ENCODE results near the gene TAS2R31.
"Not testable (repeated sequence)": the region's sequence is repeated elsewhere in the genome, so short reads cannot be mapped to it uniquely, and the experiment has no call there.

The TAS2R31 gene

GRCh38 chr12:11033959-11034358 lies 2.8 kb upstream of the TAS2R31 start:
- peaks cover 47% of the 10 kb centered on the region for H3K36me3 Mint-ChIP-seq (ENCODE audit: low read depth)

GRCh38 chr12:11026118-11026517 lies 5.1 kb downstream of the TAS2R31 start:
- Mint-ChIP-seq H3K27me3 (no peaks in the 10 kb centered on the region), H3K36me3 (ENCODE audit: low read depth) (peaks cover 56% of the 10 kb centered on the region), H3K4me3 (no peak overlapping the region), H3K27ac (no peak overlapping the region), H3K9me3 (peaks cover 8% of the 10 kb centered on the region), H3K4me1 (ENCODE audit: low read depth) (peaks cover 7% of the 10 kb centered on the region)

More at GRCh38 chr12:11033959-11034358, 2.8 kb upstream of the TAS2R31 start:
- not testable (repeated sequence) for H3K4me3 Mint-ChIP-seq; H3K27me3 Mint-ChIP-seq; H3K4me1 Mint-ChIP-seq (ENCODE audit: low read depth); H3K27ac Mint-ChIP-seq; H3K9me3 Mint-ChIP-seq

- Mint-ChIP-seq H3K9me3 (peaks cover 8% of the 10 kb centered on the region), H3K27ac (no peak overlapping the region), H3K36me3 (ENCODE audit: low read depth) (peaks cover 42% of the 10 kb centered on the region), H3K4me1 (ENCODE audit: low read depth) (peaks cover 7% of the 10 kb centered on the region), H3K27me3 (no peaks in the 10 kb centered on the region), H3K4me3 (no peak overlapping the region)
Measured at GRCh38 chr12:11023387-11023786, 7.8 kb downstream of the TAS2R31 start.

GRCh38 chr12:11022520-11022919 lies 8.7 kb downstream of the TAS2R31 start, which contains the start of gene TAS2R19:
Gene TAS2R19 (minus strand): TSS chr12:11022620. CDS start chr12:11022571, 49 bp downstream.
- peaks cover 36% of the 10 kb centered on the region for H3K36me3 Mint-ChIP-seq (ENCODE audit: low read depth)
- H3K27ac Mint-ChIP-seq = no peak within 1 kb of the TSS
- H3K9me3 Mint-ChIP-seq = peaks cover 8% of the 10 kb centered on the region
- peaks cover 7% of the 10 kb centered on the region for H3K4me1 Mint-ChIP-seq (ENCODE audit: low read depth)
- H3K4me3 Mint-ChIP-seq = no peak within 1 kb of the TSS
- no peaks in the 10 kb centered on the region for H3K27me3 Mint-ChIP-seq

- no peaks in the 10 kb centered on the region for H3K9me3 Mint-ChIP-seq
- peaks cover 29% of the 10 kb centered on the region for H3K36me3 Mint-ChIP-seq (ENCODE audit: low read depth)
- no peak overlapping the region for H3K4me3 Mint-ChIP-seq
- H3K27ac Mint-ChIP-seq = no peak overlapping the region
- no peaks in the 10 kb centered on the region for H3K27me3 Mint-ChIP-seq
- H3K4me1 Mint-ChIP-seq (ENCODE audit: low read depth) = peaks cover 16% of the 10 kb centered on the region
Measured at GRCh38 chr12:11016937-11017336, 14.3 kb downstream of the TAS2R31 start.

- no peaks in the 10 kb centered on the region for H3K27me3 Mint-ChIP-seq
- peaks cover 11% of the 10 kb centered on the region for H3K4me1 Mint-ChIP-seq (ENCODE audit: low read depth)
- peaks cover 24% of the 10 kb centered on the region for H3K36me3 Mint-ChIP-seq (ENCODE audit: low read depth)
- no peak overlapping the region for H3K4me3 Mint-ChIP-seq
- H3K27ac Mint-ChIP-seq = no peak overlapping the region
- no peaks in the 10 kb centered on the region for H3K9me3 Mint-ChIP-seq
Measured at GRCh38 chr12:11015775-11016430, 15.3 kb downstream of the TAS2R31 start.

GRCh38 chr12:11014234-11014633 lies 17.0 kb downstream of the TAS2R31 start:
- no peak overlapping the region for H3K4me3 Mint-ChIP-seq
- H3K27ac Mint-ChIP-seq = no peak overlapping the region
- H3K9me3 Mint-ChIP-seq = no peaks in the 10 kb centered on the region
- peaks cover 11% of the 10 kb centered on the region for H3K4me1 Mint-ChIP-seq (ENCODE audit: low read depth)
- H3K27me3 Mint-ChIP-seq = no peaks in the 10 kb centered on the region
- H3K36me3 Mint-ChIP-seq (ENCODE audit: low read depth) = peaks cover 29% of the 10 kb centered on the region

- Mint-ChIP-seq H3K27me3 (no peaks in the 10 kb centered on the region), H3K4me1 (ENCODE audit: low read depth) (no peaks in the 10 kb centered on the region), H3K4me3 (no peak overlapping the region), H3K9me3 (no peaks in the 10 kb centered on the region), H3K36me3 (ENCODE audit: low read depth) (peaks cover 14% of the 10 kb centered on the region), H3K27ac (no peak overlapping the region)
Measured at GRCh38 chr12:11007608-11008007, 23.6 kb downstream of the TAS2R31 start.

- Mint-ChIP-seq H3K9me3 (no peaks in the 10 kb centered on the region), H3K4me3 (no peak within 1 kb of the TSS), H3K36me3 (ENCODE audit: low read depth) (peaks cover 41% of the 10 kb centered on the region), H3K27me3 (no peaks in the 10 kb centered on the region), H3K27ac (no peak within 1 kb of the TSS), H3K4me1 (ENCODE audit: low read depth) (no peaks in the 10 kb centered on the region)
Measured at GRCh38 chr12:10998204-10998603, 33.0 kb downstream of the TAS2R31 start, which contains the start of gene TAS2R20. Gene TAS2R20 (minus strand): TSS chr12:10998304. CDS start chr12:10997875, 429 bp downstream.

GRCh38 chr12:10994307-10994706 lies 36.9 kb downstream of the TAS2R31 start:
- no peaks in the 10 kb centered on the region for H3K27me3 Mint-ChIP-seq
- H3K9me3 Mint-ChIP-seq = peaks cover 12% of the 10 kb centered on the region
- H3K4me1 Mint-ChIP-seq (ENCODE audit: low read depth) = peaks cover 5% of the 10 kb centered on the region
- no peak overlapping the region for H3K27ac Mint-ChIP-seq
- H3K4me3 Mint-ChIP-seq = no peak overlapping the region
- peaks cover 51% of the 10 kb centered on the region for H3K36me3 Mint-ChIP-seq (ENCODE audit: low read depth)

GRCh38 chr12:10989107-10989506 lies 42.1 kb downstream of the TAS2R31 start:
- H3K4me3 Mint-ChIP-seq = no peak overlapping the region
- H3K4me1 Mint-ChIP-seq (ENCODE audit: low read depth) = peaks cover 13% of the 10 kb centered on the region
- no peak overlapping the region for H3K27ac Mint-ChIP-seq
- peaks cover 28% of the 10 kb centered on the region for H3K36me3 Mint-ChIP-seq (ENCODE audit: low read depth)
- H3K27me3 Mint-ChIP-seq = no peaks in the 10 kb centered on the region
- H3K9me3 Mint-ChIP-seq = peaks cover 12% of the 10 kb centered on the region

- peaks cover 33% of the 10 kb centered on the region for H3K4me1 Mint-ChIP-seq (ENCODE audit: low read depth)
- H3K27me3 Mint-ChIP-seq = no peaks in the 10 kb centered on the region
- no peak within 1 kb of the TSS for H3K27ac Mint-ChIP-seq
- no peak within 1 kb of the TSS for H3K4me3 Mint-ChIP-seq
- H3K9me3 Mint-ChIP-seq = peaks cover 12% of the 10 kb centered on the region
- H3K36me3 Mint-ChIP-seq (ENCODE audit: low read depth) = peaks cover 16% of the 10 kb centered on the region
Measured at GRCh38 chr12:10986812-10987211, 44.4 kb downstream of the TAS2R31 start, which contains the start of gene TAS2R50. Gene TAS2R50 (minus strand): TSS chr12:10986912. CDS start chr12:10986860, 52 bp downstream.

GRCh38 chr12:10982244-10982643 lies 49.0 kb downstream of the TAS2R31 start:
- peaks cover 4% of the 10 kb centered on the region for H3K27me3 Mint-ChIP-seq
- H3K9me3 Mint-ChIP-seq = no peaks in the 10 kb centered on the region
- H3K4me3 Mint-ChIP-seq = no peak overlapping the region
- H3K4me1 Mint-ChIP-seq (ENCODE audit: low read depth) = peaks cover 29% of the 10 kb centered on the region
- no peak overlapping the region for H3K27ac Mint-ChIP-seq
- H3K36me3 Mint-ChIP-seq (ENCODE audit: low read depth) = peaks cover 9% of the 10 kb centered on the region

Measured in stimulated activated naive CD8-positive, alpha-beta T cell treated with anti-CD3 and anti-CD28 coated beads, Interleukin-15, Interleukin-2, amounts not matched to agents 100 ng/mL and 50 ng/mL, for 24 hours (primary cell).